Body of pancreas (tissue), 4 donors: Measurements from ENCODE around the gene PHTF2. TPM values are rescaled to one million over a fixed set of nuclear protein-coding genes. Genes with fewer than 3 reads are reported as not detected.

Experiments used
- ATAC-seq: fragments of 150-250 bp; one replicate; pipeline ENCODE4 v1.9.1; 2016
- DNase-seq, 4 donors: peaks; one replicate each; pipeline ENCODE4 v3.0.0-alpha.2; 2019
- H3K27ac ChIP-seq, 4 donors: fragments of 200-600 bp; sonication (generic); 1 replicate in 3 of 4; 2 replicates in 1 of 4; pipeline versions ENCODE4 v1.5.1 to v1.6.1; 2016 to 2019; ENCODE audit warnings: mild to moderate bottlenecking in 1 of 4, mixed read lengths in 1 of 4, moderate library complexity in 1 of 4
- H3K27me3 ChIP-seq, 2 donors: fragments of 200-600 bp; sonication (generic); one replicate each; pipeline ENCODE4 v1.6.0; 2016; ENCODE audit warnings: mild to moderate bottlenecking in 1 of 2
- H3K36me3 ChIP-seq, 2 donors: fragments of 200-600 bp; sonication (generic); replicated peaks in 1 of 2; 2 replicates each; pipeline ENCODE4 v1.5.1; 2016; ENCODE audit warnings: low read depth in 2 of 2; ENCODE audit not compliant: insufficient read depth in 1 of 2
- H3K4me1 ChIP-seq: fragments of 200-600 bp; sonication (generic); one replicate; pipeline ENCODE4 v1.6.0; 2016
- H3K4me3 ChIP-seq, 2 donors: fragments of 200-600 bp; sonication (generic); 1 replicate in 1 of 2; 2 replicates in 1 of 2; pipeline ENCODE4 v1.5.1; 2016 to 2019
- H3K9me3 ChIP-seq, 3 donors: fragments of 200-600 bp; sonication (generic); 1 replicate in 2 of 3; 2 replicates in 1 of 3; pipeline ENCODE4 v1.5.1; 2016
- POLR2A ChIP-seq, 3 donors: fragments of 450-650 bp; IDR thresholded peaks; one replicate each; pipeline ENCODE4 v1.6.1; 2016; ENCODE audit warnings: antibody characterized with exemption in 3 of 3, mild to moderate bottlenecking in 2 of 3
- WGBS, 2 donors: methylation state at CpG; one replicate each; pipeline ENCODE4 v1.1.5; 2017; 5-methylcytosine and 5-hydroxymethylcytosine counted together
- intact Hi-C: fragments of 100-400 bp; cut with DNase I; formaldehyde crosslinking; loops from one replicate; pipeline ENCODE4 v1.15.1; 2023
- total RNA-seq, 2 donors: library from RNA; depleted of rRNA; stranded (reverse); fragments of >200 nt; gene quantifications; one replicate each; pipeline ENCODE4 v1.1.0, GENCODE V29; 2016
- TF ChIP-seq, protein P1 (sequence below), 7 experiments: fragments of 450-650 bp in 4 of 7; fragments of 200-600 bp in 3 of 7; sonication (generic) in 3 of 7; IDR thresholded peaks; one replicate each; pipeline ENCODE4 v1.5.1; 2016 to 2019; ENCODE audit warnings: antibody characterized with exemption in 7 of 7

Gene PHTF2
- total RNA-seq, 2 donors from 2014 or later = 7.9 to 9.6 TPM

DNA sequence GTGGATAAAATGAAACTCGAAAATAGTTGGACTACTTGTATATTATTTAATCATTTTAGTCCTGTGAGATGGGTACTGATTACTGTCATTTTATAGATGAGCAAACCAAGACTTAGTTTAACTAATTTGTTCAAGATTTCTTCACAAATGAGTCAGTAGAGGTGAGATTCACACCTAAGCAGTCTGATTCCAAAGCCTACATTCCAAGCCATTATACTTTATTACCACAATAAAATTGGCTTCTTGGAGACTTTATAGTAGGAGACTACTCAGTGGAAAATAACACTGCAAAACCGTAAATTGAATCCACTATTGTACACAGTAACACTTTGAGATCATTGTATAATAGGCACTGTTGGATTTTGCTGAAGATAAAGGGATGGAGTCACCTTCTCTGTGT lies 2.2 kb downstream of the PHTF2 start:
- no peak for ATAC-seq
- H3K9me3 ChIP-seq = no peaks in the 10 kb centered on the region
- H3K4me3 ChIP-seq = no peak overlapping the region
- no peak overlapping the region for H3K27ac ChIP-seq
- no peak for DNase-seq
- H3K4me1 ChIP-seq = peaks cover 19% of the 10 kb centered on the region
- H3K36me3 ChIP-seq = no peaks in the 10 kb centered on the region
- intact Hi-C loops = no loop called here
- TF ChIP-seq POLR2A (IDR thresholded peaks at IDR 0.05) = no peak
- H3K27me3 ChIP-seq = no peaks in the 10 kb centered on the region
- WGBS, 2 donors = 82 to 83% methylated on average over 2 of the region's 2 CpGs

DNA sequence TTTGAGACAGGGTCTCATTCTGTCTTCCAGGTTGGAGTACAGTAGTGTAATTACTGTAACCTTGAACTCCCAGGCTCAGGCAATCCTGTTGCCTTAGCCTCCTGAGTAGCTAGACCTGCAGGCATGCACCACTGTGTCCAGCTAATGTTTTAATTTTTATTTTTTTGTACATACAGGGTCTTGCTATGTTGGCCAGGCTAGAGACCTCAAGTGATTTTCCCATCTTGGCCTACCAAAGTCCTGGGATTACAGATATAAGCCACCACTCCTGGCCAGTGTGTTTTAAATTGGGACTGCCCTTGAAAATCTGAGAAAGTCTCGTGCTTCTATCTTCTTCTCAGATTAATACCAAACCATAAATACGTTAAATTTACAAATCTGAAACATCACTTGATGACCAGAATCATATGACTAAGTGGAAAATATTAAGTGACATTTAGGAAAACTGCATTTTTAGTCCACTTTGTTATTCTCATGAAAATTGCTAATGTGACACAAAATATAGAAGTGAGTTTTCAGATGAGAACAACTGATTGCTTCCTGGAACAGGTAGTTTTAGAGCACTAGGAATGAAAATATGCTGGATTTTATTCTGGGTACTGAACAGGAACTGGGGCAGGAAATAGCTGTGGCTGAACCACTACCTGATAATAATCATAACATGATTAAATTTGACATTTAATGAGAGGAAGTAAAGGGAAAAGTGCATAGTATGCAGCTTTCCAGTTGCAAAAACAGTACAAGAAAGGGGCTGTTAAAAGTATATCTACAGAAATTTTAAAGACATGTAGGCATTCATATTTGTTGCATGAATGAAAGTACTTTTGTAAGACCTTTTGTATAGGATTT lies 4.2 kb downstream of the PHTF2 start:
- TF ChIP-seq, protein P1, sequence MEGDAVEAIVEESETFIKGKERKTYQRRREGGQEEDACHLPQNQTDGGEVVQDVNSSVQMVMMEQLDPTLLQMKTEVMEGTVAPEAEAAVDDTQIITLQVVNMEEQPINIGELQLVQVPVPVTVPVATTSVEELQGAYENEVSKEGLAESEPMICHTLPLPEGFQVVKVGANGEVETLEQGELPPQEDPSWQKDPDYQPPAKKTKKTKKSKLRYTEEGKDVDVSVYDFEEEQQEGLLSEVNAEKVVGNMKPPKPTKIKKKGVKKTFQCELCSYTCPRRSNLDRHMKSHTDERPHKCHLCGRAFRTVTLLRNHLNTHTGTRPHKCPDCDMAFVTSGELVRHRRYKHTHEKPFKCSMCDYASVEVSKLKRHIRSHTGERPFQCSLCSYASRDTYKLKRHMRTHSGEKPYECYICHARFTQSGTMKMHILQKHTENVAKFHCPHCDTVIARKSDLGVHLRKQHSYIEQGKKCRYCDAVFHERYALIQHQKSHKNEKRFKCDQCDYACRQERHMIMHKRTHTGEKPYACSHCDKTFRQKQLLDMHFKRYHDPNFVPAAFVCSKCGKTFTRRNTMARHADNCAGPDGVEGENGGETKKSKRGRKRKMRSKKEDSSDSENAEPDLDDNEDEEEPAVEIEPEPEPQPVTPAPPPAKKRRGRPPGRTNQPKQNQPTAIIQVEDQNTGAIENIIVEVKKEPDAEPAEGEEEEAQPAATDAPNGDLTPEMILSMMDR (IDR thresholded peaks at IDR 0.05) = no peak
- no peak for TF ChIP-seq POLR2A (IDR thresholded peaks at IDR 0.05)
- no peak for ATAC-seq
- intact Hi-C loops = no loop called here
- no peak overlapping the region for H3K27ac ChIP-seq
- peaks cover 7% of the 10 kb centered on the region for H3K4me1 ChIP-seq
- DNase-seq = no peak
- no peak overlapping the region for H3K4me3 ChIP-seq
- 42 to 45% methylated on average over 2 of the region's 2 CpGs for WGBS, 2 donors
- H3K36me3 ChIP-seq = no peaks in the 10 kb centered on the region
- H3K9me3 ChIP-seq = no peaks in the 10 kb centered on the region
- H3K27me3 ChIP-seq = no peaks in the 10 kb centered on the region

DNA sequence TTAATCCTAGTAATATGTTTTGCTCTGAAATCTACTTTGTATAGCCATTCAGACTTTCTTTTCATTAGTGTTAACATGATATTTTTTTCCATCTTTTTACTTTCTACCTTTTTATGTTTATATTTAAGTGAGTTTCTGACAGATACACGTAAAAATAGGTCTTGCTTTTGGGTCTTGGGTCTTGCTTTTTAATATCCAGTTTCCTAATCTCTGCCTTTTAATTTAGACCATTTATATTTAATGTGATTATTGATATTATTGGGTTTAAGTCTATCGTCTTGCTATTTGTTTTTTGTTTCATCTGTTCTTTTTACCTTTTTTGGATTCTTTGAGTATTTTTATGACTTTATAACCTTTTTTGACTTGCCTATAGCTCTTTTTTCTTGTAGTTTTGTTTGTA lies 7.9 kb downstream of the PHTF2 start:
- ATAC-seq = no peak
- Histone ChIP-seq H3K4me1 (no peaks in the 10 kb centered on the region), H3K9me3 (no peaks in the 10 kb centered on the region), H3K27ac (no peak overlapping the region), H3K4me3 (no peak overlapping the region), H3K27me3 (no peaks in the 10 kb centered on the region), H3K36me3 (no peaks in the 10 kb centered on the region)
- intact Hi-C loops = no loop called here
- WGBS, 2 donors = 95 to 98% methylated on average over 2 of the region's 2 CpGs
- TF ChIP-seq, protein P1 (IDR thresholded peaks at IDR 0.05) = no peak
- no peak for TF ChIP-seq POLR2A (IDR thresholded peaks at IDR 0.05)
- DNase-seq = no peak

DNA sequence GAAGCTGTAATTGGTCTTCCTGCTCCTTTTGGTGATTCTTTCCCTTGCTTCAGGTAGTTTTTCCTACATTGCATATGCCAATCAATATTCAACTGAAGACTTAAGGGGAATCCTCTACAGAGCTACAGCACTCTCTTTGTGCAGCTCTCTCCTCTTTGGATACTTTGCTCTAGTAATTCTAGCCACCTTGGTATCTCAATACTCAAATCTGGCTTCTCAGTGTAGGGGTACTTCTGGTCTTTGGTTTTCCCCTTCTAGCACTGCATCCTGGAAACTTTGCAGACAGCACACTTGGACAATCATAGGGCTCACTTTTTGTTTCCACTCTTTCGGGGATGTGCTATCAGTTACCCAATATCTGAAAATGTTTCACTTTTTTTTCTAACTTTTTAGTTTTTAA lies 9.9 kb downstream of the PHTF2 start:
- Histone ChIP-seq H3K9me3 (no peaks in the 10 kb centered on the region), H3K27me3 (no peaks in the 10 kb centered on the region), H3K36me3 (no peaks in the 10 kb centered on the region), H3K27ac (no peak overlapping the region), H3K4me3 (no peak overlapping the region), H3K4me1 (no peaks in the 10 kb centered on the region)
- TF ChIP-seq POLR2A (IDR thresholded peaks at IDR 0.05) = no peak
- TF ChIP-seq, protein P1 (IDR thresholded peaks at IDR 0.05) = no peak
- WGBS, 2 donors = 95 to 97% methylated on average over 1 of the region's 1 CpG
- intact Hi-C loops = no loop called here
- no peak for ATAC-seq
- no peak for DNase-seq

DNA sequence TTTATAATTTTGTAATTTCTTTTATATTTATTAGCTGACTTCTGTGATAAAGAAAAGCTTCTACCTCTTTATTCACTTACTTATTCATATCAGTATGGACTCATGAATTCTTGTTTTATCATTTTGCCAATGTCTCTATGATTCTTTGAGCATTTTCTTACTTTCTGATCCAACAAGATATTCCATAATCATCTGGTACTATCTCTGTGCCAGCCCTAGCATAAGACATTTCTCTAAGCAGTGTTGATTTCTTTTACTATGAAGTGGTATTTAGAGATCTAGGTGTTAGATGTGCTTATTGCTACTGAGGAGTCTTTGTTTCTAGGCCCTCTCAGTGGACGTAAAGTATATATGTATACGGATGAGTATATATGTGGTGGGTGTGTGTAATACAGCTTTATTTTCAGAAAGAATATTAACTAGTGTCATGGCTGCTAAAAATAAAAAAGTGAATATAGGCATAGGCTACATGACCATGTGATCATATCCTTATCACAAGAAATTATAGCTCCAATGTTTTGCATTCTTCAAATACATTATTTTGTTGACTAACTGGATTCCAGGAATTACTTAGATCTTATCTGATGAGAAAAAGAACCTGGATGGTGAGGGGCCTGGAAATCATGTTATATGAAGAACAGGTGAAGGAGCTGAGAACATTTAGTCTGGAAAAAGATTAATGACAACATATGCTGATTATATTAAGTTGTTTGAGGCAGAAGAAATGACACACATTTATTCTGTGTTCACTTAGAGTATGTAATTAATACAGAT lies 13.1 kb downstream of the PHTF2 start:
- H3K27me3 ChIP-seq = no peaks in the 10 kb centered on the region
- TF ChIP-seq POLR2A (IDR thresholded peaks at IDR 0.05) = no peak
- TF ChIP-seq, protein P1 (IDR thresholded peaks at IDR 0.05) = no peak
- ATAC-seq = no peak
- H3K4me3 ChIP-seq = no peak overlapping the region
- H3K4me1 ChIP-seq = no peaks in the 10 kb centered on the region
- intact Hi-C loops = no loop called here
- DNase-seq = no peak
- 94 to 95% methylated on average over 2 of the region's 2 CpGs for WGBS, 2 donors
- H3K36me3 ChIP-seq = no peaks in the 10 kb centered on the region
- H3K27ac ChIP-seq = no peak overlapping the region
- no peaks in the 10 kb centered on the region for H3K9me3 ChIP-seq
